ENCODE measurements around the gene PSAP. TPM values are rescaled to one million over a fixed set of nuclear protein-coding genes. Genes with fewer than 3 reads are reported as not detected.

PSAP gene
- total RNA-seq, 1 donor from 2014 or later = 614 TPM

GRCh38 chr10:71865561-71866041 lies 14.6 kb upstream of the PSAP start:
- no peak for DNase-seq (ENCODE audit: low read depth)
- no peak for TF ChIP-seq CTCF (conservative IDR thresholded peaks at IDR 0.05; ENCODE audit: low read depth, low read length)

GRCh38 chr10:71864911-71865361 lies 13.9 kb upstream of the PSAP start:
- no peak for DNase-seq (ENCODE audit: low read depth)
- H3K4me3 ChIP-seq (ENCODE audit: low read depth, low read length) = no peak overlapping the region
- no peak for TF ChIP-seq CTCF (conservative IDR thresholded peaks at IDR 0.05; ENCODE audit: low read depth, low read length)

More at GRCh38 chr10:71865561-71866041, 14.6 kb upstream of the PSAP start:
- no peak overlapping the region for H3K4me3 ChIP-seq (ENCODE audit: low read depth, low read length)

- DNase-seq (ENCODE audit: low read depth) = no peak
- no peak overlapping the region for H3K4me3 ChIP-seq (ENCODE audit: low read depth, low read length)
- TF ChIP-seq CTCF (conservative IDR thresholded peaks at IDR 0.05; ENCODE audit: low read depth, low read length) = no peak
Measured at GRCh38 chr10:71863203-71863602, 12.2 kb upstream of the PSAP start.

- peak; percentile 95 for DNase-seq (ENCODE audit: low read depth)
- no peak for TF ChIP-seq CTCF (conservative IDR thresholded peaks at IDR 0.05; ENCODE audit: low read depth, low read length)
- H3K4me3 ChIP-seq (ENCODE audit: low read depth, low read length) = no peak overlapping the region
Measured at GRCh38 chr10:71860243-71861029, 9.4 kb upstream of the PSAP start.

GRCh38 chr10:71857934-71858890 lies 7.2 kb upstream of the PSAP start:
- no peak for TF ChIP-seq CTCF (conservative IDR thresholded peaks at IDR 0.05; ENCODE audit: low read depth, low read length)
- no peak overlapping the region for H3K4me3 ChIP-seq (ENCODE audit: low read depth, low read length)
- no peak for DNase-seq (ENCODE audit: low read depth)

- TF ChIP-seq CTCF (conservative IDR thresholded peaks at IDR 0.05; ENCODE audit: low read depth, low read length) = no peak
- H3K4me3 ChIP-seq (ENCODE audit: low read depth, low read length) = no peak overlapping the region
- no peak for DNase-seq (ENCODE audit: low read depth)
Measured at GRCh38 chr10:71856619-71857018, 5.6 kb upstream of the PSAP start.
